Activated CD8-positive, alpha-beta memory T cell treated with anti-CD3 and anti-CD28 coated beads for 48 hours (primary cell): Measurements from ENCODE around the gene GPR137B.
"Not testable (repeated sequence)": the region's sequence is repeated elsewhere in the genome, so short reads cannot be mapped to it uniquely, and the experiment has no call there.

Source experiments
- DNase-seq, 3 experiments: peaks; one replicate each; pipeline ENCODE4 v3.0.0-alpha.2; 2020; ENCODE audit warnings: low read depth in 2 of 3, low spot score in 2 of 3

The GPR137B gene

DNA sequence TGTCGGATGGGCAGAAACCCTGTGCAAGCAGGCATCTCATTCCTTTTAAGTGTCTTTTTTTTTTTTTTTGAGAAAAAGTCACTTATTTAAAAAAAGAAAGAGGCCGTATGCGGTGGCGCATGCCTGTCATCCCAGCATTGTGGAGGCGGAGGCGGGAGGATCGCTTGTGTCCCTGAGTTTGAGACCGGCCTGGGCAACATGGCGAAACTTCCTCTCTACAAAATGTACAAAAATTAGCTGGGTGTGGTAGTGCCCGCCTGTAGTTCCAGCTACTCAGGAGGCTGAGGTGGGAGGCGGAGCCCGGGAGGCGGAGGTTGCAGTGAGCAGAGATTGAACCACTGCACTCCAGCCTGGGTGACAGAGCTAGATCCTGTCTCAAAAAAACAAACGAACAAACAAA is 1.7 kb downstream of the GPR137B start:
- no peak for DNase-seq

DNA sequence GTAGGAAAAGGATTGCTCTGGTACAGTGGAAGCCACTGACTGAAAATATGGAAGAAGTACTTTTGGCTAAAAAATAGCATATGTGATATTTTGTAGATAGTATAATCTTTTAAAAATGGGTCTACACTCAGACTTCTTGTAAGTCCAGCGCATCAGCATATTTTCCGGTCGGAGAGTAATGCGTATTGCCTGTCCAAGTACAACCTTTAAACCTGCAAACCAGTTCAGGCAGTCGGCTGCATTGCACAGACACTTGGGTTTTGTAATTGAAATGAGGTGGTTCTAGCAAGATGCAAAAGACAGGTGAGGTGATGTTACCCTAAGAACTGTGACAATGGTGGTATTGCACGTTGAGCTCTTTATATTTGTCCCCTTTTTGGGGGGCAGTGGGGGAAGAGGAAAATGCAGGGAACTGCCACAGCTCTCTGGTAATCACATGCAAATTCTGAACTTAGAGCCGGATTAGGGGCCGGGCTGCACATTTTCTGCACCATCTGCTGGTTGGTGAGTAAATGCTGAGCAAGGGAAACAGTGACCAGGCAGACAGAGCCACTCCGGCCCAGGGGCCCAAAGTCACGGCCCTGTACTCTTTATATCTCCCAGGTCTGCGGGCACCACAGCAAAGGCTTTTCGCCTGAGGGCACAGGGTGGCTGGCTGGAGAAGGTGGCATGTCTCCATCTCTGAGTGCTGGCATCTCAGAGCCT is 2.3 kb downstream of the GPR137B start:
- DNase-seq: no peak

DNA sequence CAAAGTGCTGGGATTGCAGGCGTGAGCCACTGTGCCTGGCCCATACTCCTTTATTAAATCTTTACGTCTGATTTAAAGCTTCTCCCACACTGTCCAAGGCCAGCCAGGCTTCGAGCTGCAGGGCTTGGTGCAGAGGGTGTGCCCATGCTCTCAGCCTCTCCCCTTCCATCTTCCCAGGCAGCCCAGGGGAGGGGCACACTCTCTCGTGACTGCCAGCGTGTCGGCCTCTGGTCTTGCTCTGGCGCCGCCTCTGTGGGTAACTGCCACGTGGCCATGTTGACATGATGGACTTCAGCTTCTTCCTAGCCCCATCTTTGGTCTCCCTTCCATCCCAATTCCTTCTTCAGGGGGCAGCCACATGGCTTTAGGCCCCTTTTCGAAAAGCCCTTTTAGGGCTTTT is 4.7 kb downstream of the GPR137B start:
- DNase-seq: no peak

DNA sequence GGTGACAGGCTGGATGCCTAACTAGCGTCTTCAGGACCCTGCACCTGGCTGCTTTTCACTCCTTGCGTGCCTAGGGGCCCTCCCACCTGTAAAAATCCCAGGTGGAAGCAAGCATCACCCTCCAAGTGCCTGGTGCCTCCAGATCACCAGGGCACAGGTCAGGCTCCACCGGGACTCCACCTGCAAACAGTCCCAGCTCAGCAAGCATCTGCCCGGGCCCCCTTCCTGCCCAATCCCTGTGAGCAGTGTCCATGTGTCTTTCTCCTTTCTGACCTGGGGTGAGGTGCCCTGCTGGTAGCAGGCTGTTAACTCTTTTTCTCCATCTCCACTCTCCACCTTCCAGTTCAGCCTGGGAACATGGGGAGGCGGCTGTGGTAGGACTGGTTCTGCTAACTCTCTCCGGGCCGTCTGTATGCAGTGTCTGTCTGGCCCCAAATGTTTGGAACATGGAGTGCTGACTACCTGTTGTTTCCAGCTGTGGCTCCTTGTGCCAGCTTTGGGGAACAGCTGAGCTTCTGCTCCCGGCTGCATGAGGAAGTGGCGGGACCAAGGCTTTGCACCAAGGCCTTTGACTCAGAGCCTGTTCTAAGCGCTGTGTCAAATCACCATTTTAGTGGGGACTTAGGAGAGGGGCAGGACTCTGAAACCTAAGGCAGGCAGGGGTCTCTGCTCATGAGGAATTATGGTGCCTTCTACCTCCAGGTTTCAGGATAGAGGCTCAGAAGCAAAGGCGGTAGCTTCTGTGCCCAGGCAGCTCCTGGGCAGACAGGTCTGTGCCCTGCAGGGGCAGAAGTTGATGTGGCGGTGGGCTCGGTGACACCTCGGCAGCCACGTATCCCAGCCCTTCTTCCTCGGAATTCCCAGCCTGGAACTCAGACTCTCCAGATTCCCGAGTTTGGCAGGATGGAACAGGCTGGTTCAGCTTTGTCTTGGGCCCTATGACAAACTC is 5.5 kb downstream of the GPR137B start:
- no peak for DNase-seq

DNA sequence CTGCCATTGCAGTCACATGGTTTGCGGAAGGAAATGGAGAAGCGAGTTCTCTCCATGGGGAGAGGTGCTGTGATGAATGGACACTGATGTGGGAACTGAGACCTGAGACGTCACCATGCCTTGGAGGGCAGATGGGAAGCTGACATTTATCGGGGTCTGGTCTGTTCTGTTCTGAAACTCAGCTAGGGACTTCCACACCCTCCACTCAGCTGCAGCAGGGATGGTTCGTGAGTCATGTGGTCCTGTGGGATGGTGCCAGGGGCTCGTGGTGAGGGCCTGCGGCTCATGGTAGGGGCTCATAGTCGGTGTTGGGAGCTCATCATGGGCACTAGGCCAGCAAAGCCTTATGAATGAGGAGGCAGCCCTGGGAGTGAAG is 6.1 kb downstream of the GPR137B start:
- DNase-seq: no peak

DNA sequence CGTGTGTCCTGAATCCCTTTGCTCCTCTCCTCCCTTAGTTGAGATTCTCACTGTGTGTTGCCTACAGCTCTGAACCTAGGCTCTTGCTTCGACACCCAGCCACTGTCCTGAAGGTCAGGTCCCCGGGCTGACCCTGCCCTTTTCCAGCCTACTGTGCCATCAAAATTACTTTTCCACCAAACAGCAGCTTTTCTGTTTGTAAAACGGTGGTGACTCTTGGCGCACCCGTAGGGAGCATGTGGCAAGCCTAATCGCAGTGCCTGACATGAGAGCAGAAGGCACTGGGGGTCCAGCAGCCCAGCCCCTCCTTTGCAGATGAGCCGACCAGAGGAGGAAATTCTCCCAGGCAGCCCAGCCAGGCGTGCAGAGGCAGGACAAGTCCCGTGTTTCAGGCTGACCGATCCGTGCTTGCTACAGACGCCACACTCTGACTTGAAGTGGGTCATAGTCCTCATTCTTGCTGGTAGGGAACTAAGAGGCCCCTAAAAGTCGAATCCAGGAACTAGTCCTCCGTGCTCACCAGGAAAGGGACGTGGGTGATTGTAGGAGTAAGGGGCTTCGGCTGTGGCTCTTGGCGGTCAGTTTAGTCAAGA is 6.8 kb downstream of the GPR137B start:
- DNase-seq: no peak

DNA sequence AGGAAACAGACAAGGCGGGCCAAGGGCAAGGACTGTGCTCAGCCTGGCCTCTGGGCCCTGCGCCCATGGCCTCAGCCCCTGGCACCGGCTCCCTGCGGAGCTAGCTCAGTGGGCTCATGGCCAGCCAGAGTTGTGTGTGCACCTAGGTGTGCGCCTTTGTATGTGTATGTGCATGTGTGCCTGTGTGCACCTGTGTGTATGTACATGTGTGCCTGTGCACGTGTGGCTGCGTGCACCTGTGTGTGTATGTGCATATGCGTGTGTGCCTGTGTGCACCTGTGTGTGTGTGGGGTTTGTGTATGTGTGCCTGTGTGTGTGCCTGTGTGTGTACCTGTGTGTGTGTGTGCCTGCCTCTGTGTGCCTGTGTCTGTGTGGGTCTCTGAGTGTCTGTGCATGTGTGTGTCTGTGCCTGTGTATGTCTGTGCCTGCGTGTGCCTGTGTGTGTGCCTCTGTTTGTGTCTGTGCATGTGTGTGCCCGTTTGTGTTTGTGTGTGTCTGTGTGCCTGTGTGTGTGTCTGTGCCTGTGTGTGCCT is 7.4 kb downstream of the GPR137B start:
- no peak for DNase-seq

DNA sequence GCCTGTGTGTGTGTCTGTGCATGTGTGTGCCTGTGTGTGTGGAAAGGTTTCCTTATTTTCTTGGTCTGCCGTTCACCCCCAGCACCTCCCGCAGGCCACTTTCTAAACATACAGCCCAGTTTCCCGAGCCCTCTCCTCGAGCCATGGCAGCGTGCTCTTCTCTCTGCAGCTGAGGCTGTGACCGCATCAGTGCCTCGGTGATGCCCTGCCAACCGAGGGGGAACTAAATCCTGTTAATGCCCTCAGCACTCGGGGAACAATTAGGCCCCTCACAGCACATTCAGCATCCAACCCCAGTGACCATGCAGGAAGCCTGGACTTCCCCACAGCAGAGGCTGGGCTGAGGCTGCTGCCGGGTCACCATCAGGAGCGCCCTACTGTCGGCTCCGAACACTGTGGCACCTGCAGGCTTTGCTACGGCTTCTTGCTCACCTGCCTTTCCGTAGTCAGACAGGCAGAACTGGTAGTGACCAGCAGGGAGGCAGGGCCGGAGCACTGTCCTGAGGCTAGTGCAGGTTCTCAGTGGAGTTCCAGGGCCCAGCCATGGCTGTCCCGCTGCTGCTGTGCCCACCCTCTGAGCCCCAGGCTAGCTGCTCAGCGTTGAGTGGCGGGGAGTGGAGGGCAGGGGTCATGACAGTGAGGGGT is 8.1 kb downstream of the GPR137B start:
- DNase-seq: no peak

DNA sequence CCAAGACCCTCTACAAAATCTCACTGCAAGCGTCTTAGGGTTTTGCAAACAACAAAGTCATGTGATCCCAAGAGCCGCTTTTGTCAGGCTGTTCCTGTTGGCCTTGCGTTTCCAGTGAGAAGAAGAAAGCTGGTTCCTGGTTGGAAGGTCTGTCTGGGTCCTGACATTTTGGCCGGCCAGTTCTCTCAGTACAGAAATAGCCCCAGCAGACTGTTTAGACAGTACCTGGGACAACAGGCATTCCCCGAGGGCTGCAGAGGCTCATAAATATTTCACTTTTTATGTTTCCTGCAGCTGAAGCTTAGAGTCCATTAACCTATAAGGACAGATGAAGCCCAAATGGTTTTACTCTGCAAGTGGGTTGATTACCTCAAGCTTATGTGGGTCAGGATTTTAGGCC is 8.6 kb downstream of the GPR137B start:
- DNase-seq: no peak

DNA sequence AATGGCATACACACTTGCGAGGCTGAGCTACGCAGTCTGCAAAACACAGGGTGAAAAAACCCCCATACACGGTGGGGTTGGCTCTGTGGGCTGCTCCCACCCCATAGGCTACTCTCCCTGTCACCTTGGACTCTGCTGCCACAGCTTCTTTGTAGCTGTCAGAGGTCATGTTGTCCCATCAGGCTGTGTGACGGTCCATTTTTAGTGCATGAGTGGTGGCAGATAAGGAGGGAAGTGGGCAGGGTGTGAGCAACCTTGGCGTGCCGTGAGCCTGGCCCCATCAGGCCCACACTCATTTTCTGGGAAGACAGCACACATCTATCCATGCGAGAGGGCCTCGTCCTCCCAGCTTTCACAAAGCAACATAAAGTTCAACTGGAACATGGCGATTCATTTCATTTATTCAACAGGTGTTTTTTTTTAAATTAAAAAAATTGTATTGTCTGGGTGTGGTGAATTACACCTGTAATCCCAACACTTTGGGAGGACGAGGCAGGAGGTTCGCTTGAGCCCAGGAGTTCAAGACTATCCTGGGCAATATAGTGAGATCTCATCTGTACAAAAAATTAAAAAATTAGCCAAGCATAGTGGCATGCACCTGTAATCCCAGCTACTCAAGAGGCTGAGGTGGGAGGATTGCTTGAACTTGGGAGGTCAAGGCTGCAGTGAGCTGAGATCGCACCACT is 9.5 kb downstream of the GPR137B start:
- DNase-seq: no peak

DNA sequence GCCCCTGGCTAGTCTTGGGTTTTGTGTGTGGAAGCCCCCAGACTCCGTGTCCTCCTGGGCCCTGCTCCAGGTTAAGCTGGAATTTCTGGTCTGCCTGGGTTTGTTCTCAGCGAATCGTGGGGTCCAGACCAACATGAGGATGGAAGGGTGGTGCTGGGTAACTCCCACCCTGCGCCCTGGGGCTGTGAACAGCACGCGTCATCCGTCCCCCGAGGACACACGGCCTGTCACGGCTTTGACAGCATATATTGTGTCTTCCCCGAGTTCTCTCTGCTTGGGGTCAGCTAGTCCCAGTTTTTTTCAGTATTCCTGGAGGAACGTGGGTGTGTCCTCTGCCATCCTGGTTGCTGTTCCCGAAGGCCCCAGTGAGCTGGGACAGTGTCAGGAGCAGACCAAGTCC is 11.8 kb downstream of the GPR137B start:
- no peak for DNase-seq

DNA sequence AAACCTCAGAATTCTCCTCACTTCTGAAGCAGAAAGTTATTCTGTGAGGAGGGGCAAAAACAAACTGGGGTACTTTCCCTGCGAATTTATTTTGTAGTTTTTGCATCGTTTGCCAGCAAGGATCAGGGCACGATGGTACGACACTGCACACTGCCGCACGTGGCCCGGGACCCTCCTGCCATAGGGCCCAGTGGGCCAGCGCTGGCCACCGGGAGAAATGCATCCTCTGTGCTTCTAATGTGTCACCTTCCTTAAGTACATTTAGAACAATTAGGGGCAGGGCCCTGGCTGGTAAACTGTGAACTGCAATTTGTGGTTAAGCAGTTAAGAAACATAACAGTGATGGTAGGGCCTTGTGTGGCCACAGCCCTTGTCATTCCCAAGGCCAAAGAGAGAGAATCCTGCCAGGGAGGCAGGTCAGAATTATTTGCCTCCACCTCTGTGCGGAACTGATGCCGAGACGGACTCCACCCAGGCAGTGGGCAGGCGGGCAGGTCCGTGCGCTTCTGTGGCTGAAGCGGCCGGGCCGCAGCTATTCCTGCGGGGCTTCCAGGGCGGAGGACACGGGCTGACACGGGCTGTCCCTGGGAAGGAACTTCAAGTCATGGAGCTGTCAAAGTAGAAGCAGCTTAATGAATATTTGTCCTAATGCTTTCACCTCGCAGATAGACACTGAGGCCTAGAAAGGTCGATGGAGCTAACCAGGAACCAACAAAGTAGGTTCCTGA is 12.5 kb downstream of the GPR137B start:
- no peak for DNase-seq

DNA sequence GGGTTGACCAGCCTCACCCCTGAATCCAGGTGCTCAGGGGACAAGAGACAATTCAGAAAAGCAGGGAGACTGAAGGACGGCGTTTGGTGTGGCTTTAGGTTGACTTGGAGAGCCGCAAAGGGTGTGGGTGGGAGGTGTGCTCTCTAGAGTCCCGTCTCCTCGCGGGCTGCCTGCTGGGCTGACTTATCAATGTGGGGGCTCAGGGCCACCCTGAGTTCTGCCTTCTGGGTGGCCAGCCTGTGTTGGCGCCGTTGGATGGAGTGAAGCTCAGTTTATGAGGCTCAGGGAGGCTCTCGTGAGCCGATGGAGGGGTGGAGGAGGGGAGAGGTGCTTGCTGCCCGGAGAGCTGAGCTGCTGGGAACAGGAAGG is 13.0 kb downstream of the GPR137B start:
- no peak for DNase-seq

DNA sequence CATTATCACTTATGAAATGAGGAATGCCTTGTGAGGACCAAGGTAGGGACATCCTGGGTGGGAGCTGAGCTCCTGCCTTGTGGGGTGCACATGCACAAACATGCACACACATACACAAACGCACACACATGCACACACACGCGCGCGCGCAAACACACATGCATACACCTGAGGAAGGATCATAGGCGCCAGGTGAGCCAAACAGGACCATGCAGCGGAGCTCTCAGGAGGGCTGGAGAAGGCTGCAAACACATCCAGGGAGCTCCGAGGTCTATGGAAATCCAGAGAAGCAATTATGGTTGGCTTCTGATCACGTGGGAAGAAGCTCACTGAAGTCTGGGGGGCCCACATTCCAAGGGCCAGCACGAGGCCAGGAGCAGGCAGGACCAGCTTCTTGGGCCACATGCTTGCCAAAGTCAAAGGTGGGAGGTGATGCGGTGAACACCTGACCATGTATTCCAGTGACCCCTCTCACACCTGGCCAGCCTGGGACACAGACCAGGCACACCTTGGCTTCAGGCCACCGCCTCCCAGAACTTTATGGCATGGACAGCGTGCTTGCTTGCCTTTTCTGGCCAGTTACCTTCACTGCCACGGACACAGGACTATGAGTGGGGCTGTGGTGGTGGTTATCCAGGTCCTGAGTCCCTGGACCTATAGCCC is 13.6 kb downstream of the GPR137B start:
- no peak for DNase-seq

DNA sequence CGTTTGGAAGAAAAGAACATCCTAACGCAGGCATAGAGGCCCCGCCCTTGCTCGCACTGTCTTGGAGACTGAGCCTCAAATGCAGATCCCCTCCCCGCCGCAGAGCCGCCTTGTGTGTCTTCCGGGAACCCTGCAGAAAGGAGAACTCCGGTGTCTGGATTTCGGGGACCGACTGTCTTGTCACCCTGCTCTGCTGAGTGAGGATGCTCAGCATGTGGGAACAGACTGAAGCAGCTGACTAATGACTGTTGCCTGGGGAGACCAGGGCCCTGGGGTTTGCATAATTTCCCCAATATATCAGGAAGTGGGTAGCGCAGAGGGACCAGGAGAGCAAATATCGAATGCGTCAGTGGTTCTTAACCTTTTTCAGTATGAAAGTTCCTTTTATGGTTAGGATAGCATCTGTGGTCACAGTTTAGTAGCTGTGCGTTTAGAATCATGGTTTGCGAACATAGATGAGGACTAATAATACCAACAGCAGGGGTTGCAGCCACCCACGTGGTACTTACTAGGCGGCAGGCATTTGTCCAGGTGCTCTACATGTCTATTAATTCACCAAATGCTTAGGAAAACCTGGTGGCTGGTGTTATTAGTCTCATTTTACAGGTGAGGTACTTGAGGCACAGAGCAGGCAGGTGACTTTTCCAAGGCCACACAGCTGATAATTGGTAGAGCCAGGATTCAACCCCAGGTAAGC is 14.3 kb downstream of the GPR137B start:
- no peak for DNase-seq

DNA sequence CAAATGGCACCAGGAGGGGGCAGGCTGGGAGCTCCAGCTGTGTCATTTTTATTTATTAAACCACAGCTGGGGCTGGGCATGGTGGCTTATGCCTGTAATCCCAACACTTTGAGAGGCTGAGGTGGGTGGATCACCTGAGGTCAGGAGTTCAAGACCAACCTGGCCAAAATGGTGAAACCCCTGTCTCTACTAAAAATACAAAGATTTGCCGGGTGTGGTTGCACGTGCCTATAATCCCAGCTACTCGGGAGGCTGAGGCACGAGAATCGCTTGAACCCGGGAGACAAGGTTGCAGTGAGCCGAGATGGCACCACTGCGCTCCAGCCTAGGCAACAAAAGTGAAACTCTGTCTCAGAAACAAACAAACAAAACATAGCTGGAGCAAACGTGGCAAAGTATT is 15.7 kb downstream of the GPR137B start:
- not testable (repeated sequence) for DNase-seq

DNA sequence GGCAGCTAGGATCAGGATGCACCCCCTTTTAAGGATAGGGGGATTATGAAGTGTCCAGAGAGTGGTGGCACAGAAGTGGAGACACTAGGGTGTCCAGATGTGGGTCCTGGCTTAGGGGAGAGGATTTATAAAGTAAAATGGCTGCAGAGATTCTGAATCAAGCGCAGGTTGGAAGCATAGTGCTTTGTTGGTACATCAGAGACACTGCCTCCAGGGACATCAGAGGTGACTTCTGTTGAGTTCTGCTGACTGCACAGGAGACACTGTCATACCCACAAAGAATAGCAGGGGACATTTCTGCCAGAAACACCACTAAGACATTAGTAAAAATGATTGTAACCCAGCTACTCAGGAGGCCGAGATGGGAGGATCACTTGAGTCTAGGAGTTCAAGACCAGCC is 16.4 kb downstream of the GPR137B start:
- no peak for DNase-seq

DNA sequence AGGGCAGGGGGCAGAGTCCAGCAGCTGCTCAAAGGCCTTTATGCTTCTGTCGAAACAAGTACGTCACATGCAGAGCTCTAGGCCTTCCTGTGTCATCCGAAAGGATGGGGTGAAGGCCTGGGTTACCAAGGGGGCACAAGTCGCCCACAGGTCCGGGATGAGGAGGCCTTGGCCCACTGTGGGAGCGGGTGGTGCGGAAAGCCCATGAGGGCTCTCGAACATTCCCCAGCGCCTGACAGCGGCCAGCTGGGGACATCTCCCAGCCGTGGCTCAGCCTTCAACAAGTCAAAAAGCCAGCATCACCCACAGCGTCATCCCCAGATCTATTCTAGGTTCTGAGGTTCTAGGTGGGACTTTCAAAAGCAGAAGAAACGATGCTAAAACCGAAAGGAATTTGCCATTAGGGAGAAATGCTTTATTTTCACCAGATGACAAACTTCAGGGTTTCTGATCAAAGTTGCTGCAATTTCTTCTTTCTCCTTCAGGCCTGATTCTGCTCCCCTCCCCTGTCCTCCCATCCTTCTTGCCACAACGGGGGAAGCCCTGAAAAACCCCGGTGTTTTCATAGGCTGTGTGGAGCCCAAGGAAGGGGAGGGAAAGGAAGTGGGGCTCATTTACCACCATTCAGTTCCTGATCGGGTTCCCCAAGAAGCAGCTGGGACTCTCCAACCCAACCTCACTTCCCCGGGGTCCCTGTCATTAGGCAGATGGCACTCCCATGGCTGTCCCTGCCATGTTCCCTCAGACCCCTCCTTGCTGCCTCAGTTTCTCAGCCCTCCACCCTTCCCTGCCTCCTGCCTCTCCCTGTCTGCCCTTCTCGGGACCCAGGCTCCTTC is 17.6 kb downstream of the GPR137B start:
- no peak for DNase-seq
